Tongue (tissue), 2 donors: ENCODE data around the gene PI4KB. TPM values are rescaled to one million over a fixed set of nuclear protein-coding genes. Genes with fewer than 3 reads are reported as not detected.

Experiments
- DNase-seq: peaks from one replicate; pipeline ENCODE4 v3.0.0-alpha.2; 2015
- total RNA-seq: library from RNA; depleted of rRNA; stranded (reverse); fragments of >200 nt; gene quantifications from one replicate; pipeline ENCODE4 v1.2.3, GENCODE V29; 2014

The PI4KB gene
- total RNA-seq, 1 donor from 2014 or later = 61.9 TPM

DNA sequence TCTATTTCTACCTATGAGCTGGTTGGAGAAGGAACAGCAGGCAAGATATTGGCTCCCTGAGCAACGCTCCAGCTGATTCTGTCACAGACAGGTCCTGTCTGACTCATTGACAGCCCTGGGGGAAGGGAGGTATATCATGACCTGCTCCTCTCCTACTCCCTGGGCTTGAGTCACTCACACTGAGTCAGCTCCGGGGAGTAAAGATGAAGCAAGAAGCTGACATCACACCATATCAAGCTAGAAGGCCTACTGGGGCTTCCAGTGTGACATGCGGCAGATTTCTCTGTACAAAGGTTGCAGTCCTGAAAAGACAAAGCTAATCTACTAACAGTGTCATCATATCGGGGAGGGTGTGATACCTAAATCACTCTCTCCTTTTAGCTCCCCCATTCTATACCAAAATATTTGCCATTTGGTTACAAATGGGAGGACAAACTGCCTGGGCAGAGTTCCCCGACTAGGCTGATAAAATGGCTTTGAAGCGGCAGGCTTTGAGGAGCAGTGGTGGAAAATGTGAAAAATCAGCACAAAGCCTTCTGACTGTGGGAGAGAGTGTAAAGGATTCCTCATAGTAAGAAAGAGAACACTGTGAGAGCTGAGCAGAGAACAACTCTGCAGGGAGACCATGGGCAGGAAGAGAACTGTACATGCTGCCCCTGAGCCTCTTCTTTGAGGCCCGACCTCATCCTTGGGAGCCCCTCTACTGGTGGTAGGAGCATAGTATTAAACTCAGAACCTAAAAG lies 15.5 kb downstream of the PI4KB start:
- no peak for DNase-seq

DNA sequence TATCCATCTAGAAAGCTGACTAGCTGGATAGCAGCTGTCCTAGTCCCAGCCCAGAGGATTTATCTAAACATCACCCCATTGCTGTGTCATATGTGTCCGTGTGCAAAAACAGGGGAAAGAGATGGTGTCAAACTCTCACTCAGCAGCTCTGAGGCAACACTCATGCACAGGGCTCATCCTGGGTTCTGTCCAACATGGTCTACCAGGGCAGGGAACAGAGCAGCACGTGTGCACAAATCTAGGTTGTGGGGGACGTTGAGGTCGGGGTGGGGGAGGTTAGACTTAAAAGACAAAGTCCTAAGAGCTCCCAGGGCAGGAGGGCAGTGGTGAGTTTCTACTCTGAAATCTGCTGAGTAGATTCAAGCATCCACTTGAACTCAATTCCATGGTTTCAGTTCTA lies 16.2 kb downstream of the PI4KB start:
- DNase-seq = no peak

DNA sequence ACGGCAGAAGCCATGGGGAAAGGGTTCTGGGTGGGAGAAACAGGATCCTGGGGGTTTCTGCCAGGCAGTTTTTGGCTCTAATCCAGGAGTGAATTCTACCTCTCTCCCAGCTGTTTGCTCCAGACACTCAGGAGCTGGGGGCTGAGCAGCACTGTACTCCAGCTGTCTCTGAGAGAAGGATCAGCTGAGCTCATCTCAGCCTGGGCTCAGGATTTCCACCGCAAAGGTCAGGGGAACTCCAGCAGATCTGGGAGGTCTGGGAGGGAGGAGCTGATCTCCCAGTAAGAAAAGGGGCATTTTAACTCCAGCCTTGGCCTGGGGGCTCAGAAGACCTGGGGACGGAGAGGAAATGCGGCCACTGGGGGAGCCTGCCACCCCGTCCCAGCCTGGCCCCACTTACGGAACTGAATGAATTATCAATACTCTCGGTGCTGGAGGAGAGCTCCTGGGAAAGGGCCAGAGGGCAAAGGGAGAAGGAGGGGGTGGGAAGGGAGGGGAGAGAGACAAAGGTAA lies 17.3 kb downstream of the PI4KB start:
- DNase-seq = peak; percentile 93

DNA sequence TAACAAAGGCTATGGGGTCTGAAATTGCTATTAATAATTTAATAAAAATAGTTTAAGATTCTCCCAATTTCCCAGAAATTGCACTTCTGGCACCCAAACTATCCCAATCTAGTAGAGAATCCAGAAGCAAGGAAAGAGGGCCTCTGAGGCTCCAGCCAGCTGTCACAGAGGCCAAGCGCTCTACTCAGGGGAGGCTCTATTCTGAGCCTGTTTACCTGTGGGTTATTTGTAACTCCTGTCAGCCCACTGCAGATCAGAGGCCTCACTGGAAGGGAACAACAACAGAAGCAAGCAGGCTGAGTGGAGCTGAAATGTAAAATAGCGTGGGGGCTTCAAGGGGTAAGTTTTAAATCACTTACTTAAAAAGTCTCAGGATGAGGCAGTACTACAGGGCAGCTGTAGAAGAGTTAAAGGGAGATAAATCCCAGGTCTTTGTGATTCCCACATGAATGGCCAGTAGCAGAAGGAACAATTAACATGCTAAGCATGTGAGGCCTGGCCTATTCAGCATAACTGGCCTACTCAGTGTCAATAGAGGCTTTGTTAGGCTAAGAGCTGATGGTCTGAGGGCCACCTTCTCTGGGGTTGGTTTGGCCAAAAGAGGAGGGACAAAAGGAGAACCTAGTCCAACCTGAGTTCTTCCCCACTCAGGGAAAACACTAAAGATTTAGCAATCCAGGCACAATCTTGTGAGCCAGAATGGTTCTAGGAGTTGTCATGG lies 32.3 kb downstream of the PI4KB start:
- DNase-seq = no peak

- DNase-seq = no peak
These were observed 34.1 kb downstream of the PI4KB start for GRCh38 chr1:151293093-151293492.

- DNase-seq = peak; percentile 69
These were observed 34.8 kb downstream of the PI4KB start for GRCh38 chr1:151292207-151293030.

DNA sequence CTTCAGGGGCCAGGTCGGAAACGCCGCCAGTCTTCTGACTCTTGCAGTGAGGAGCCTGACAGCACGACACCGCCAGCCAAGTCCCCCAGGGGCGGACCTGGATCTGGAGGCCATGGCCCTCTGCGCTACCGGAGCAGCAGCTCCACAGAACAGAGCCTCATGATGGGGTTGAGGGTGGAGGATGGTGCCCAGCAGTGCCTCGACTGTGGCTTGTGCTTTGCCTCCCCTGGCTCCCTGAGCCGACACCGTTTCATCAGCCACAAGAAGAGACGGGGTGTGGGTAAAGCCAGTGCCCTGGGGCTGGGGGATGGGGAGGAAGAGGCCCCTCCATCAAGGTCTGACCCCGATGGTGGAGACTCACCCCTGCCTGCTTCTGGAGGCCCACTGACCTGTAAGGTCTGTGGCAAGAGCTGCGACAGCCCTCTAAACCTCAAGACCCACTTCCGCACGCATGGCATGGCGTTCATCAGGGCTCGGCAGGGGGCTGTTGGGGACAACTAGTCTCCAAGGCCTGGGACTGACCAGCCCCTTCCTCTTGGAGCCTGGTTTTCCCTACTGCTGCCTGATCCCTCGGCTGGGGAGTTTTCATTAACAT lies 36.4 kb downstream of the PI4KB start:
- DNase-seq = no peak

DNA sequence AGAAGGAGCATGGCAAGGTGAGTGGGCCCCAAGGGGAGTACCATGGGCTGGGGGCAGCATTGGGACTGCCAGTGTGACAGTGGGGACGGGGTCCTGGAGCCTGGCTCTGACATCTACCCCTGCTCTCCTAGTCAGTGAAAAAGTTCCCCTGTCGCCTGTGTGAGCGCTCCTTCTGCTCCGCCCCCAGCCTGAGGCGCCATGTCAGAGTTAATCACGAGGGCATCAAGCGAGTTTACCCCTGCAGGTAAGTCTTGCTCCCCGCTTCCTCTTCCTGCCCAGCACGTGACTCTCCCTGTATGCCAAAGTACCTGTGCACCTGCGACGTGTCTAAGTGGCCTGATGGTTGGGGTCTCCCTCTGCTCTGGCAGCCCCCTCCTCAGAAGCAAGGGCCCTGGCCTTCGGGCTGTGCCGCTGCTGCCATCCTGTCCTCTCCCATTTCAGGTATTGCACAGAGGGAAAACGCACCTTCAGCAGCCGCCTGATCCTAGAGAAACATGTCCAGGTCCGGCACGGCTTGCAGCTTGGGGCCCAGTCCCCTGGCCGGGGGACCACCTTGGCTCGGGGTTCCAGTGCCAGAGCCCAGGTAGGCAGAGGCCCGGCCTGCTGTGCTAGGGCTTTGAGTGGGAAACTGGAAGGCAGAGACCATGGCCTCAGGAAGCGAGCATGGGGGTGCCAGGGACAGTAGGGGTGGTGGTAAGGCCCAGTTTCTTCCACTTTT lies 37.1 kb downstream of the PI4KB start:
- no peak for DNase-seq

DNA sequence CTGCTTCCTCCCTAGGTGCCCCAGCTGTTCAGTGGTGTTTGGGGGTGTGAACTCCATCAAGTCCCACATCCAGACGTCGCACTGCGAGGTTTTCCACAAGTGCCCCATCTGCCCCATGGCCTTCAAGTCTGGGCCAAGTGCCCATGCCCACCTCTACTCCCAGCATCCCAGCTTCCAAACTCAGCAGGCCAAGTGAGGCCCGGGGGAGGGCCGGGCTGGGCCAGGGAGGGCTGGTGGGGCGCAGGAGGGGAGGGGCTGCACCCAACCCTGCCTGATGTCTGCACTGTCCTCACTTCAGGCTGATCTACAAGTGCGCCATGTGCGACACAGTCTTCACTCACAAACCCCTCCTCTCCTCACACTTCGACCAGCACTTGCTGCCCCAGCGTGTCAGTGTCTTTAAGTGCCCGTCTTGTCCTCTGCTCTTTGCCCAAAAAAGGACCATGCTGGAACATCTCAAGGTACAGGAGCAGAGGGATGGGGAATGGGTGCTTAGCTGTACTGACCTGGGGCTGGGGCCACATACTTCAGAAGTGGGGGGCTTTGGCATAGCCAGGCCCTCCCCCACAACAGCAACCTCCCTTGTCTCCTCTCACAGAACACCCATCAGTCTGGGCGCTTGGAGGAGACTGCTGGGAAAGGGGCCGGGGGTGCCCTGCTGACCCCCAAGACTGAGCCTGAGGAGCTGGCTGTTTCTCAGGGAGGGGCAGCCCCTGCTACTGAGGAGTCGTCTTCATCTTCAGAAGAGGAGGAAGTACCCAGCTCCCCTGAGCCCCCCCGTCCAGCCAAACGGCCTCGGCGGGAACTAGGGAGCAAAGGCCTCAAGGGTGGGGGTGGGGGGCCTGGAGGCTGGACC lies 37.9 kb downstream of the PI4KB start:
- no peak for DNase-seq

GRCh38 chr1:151288502-151288901 lies 38.7 kb downstream of the PI4KB start:
- no peak for DNase-seq

DNA sequence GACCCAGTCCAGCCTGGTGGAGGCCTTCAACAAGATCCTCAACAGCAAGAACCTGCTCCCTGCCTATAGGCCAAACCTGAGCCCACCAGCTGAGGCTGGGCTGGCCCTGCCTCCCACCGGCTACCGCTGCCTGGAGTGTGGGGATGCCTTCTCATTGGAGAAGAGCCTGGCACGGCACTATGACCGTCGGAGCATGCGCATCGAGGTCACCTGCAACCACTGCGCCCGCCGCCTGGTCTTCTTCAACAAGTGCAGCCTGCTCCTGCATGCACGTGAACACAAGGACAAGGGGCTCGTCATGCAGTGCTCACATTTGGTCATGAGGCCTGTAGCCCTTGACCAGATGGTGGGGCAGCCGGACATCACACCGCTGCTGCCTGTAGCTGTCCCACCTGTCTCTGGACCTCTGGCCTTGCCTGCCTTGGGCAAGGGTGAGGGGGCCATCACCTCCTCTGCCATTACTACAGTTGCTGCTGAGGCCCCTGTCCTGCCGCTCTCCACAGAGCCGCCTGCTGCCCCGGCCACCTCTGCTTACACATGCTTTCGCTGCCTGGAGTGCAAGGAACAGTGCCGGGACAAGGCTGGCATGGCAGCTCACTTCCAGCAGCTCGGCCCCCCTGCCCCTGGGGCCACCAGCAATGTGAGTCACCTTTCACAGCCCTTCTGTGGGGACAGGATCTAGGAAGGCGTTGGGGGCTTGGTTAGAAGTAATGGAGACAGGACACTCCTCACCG lies 39.3 kb downstream of the PI4KB start:
- DNase-seq = no peak

DNA sequence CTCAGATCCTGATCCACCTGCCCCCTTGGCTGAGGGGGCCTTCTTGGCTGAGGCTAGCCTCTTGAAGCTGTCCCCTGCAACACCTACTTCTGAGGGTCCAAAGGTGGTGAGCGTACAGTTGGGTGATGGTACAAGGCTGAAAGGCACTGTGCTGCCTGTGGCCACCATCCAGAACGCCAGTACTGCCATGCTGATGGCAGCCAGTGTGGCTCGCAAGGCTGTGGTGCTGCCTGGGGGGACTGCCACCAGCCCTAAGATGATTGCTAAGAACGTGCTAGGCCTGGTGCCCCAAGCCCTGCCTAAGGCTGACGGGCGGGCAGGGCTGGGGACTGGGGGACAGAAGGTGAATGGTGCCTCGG lies 39.9 kb downstream of the PI4KB start:
- DNase-seq = no peak

- DNase-seq = no peak
These were observed 40.4 kb downstream of the PI4KB start for GRCh38 chr1:151286619-151287340.

GRCh38 chr1:151284013-151284577 lies 43.1 kb downstream of the PI4KB start:
- DNase-seq = no peak

DNA sequence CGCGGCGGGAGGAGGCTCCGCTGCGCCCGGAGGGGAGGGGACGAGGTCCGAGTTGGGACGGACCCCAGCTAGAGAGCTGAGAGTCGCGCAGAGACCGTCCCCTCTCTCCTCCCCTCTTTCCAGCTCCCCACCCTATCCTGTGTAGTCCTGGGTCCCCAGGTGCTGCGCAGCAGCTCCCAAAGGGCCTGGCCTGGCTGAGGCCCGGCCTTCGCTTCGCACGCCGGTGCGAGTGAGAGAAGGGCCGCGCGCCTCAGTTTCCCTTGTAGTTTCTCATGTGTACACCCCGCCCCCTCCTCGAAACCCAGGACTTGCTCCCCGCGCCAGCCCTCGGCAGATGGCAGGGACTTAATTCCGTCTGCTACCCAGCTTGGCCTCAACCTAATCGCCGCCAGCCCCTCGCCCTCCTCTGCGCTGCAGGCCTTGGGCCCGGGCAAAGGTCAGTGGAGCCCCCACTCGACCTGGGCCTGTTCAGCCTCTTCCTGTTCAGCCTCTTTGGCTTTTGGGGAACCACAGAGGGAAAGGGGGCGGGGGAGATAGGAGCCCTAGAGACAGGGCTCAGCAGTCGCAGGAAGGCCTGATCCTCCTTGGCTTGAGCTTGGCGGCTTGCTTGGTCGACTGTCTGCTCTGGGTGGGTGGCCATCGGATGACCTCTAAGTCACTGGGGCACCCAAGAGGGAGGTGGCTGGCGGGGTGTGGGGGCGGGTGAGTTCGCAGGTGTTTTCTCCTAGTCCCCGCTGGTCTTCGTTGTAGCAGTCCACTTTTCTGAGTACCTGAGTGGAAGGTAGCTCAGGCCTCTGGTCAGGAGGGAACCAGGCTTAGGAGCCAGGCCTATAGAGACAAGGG lies 44.1 kb downstream of the PI4KB start:
- DNase-seq = peak; percentile 29

- peak; percentile 100 for DNase-seq
These were observed 45.0 kb downstream of the PI4KB start, which contains the start of gene ZNF687 for GRCh38 chr1:151281969-151282882. Gene ZNF687 (plus strand): TSS chr1:151282299. CDS start chr1:151286292, 3,993 bp downstream.
